Gastrocnemius medialis (tissue), 4 donors: ENCODE data around the gene ZMAT3. TPM values are rescaled to one million over a fixed set of nuclear protein-coding genes. Genes with fewer than 3 reads are reported as not detected.

Source experiments
- ATAC-seq, 2 donors: fragments of 150-250 bp; one replicate each; pipeline ENCODE4 v1.9.1; 2016
- DNase-seq, 2 donors: peaks; one replicate each; pipeline ENCODE4 v3.0.0-alpha.2; 2019
- H3K27ac ChIP-seq, 4 donors: fragments of 200-600 bp; sonication (generic); 1 replicate in 1 of 4; 2 replicates in 3 of 4; pipeline ENCODE4 v1.5.1; 2016 to 2018; ENCODE audit warnings: mild to moderate bottlenecking in 2 of 4, moderate library complexity in 1 of 4
- H3K27me3 ChIP-seq, 3 donors: fragments of 200-600 bp; sonication (generic) in 2 of 3; 1 replicate in 1 of 3; 2 replicates in 2 of 3; pipeline versions ENCODE4 v1.5.1 to v1.6.0; 2016 to 2019; ENCODE audit warnings: mild to moderate bottlenecking in 1 of 3, moderate library complexity in 1 of 3
- H3K36me3 ChIP-seq, 2 donors: fragments of 200-600 bp; sonication (generic) in 1 of 2; one replicate each; pipeline ENCODE4 v1.5.1; 2017 to 2018
- H3K4me1 ChIP-seq, 2 donors: fragments of 200-600 bp; sonication (generic) in 1 of 2; one replicate each; pipeline ENCODE4 v1.5.1; 2016 to 2017; ENCODE audit warnings: mild to moderate bottlenecking in 2 of 2
- H3K4me3 ChIP-seq, 4 donors: fragments of 200-600 bp; sonication (generic) in 3 of 4; 1 replicate in 1 of 4; 2 replicates in 3 of 4; pipeline ENCODE4 v1.5.1; 2016 to 2019; ENCODE audit warnings: mild to moderate bottlenecking in 2 of 4
- H3K9me3 ChIP-seq, 3 donors: fragments of 200-600 bp; sonication (generic) in 2 of 3; 1 replicate in 1 of 3; 2 replicates in 2 of 3; pipeline ENCODE4 v1.5.1; 2016 to 2019
- CTCF ChIP-seq, 5 experiments: fragments of 450-650 bp in 3 of 5; fragments of 200-600 bp in 2 of 5; sonication (generic) in 2 of 5; IDR thresholded peaks in 4 of 5; conservative IDR thresholded peaks in 1 of 5; 1 replicate in 4 of 5; 2 replicates in 1 of 5; pipeline ENCODE4 v1.5.1; 2016 to 2019; ENCODE audit warnings: antibody characterized with exemption in 5 of 5, mild to moderate bottlenecking in 3 of 5, moderate library complexity in 3 of 5
- POLR2A ChIP-seq, 2 donors: fragments of 450-650 bp; IDR thresholded peaks; one replicate each; pipeline ENCODE4 v1.6.1; 2017; ENCODE audit warnings: antibody characterized with exemption in 2 of 2, mild to moderate bottlenecking in 2 of 2, moderate library complexity in 2 of 2
- in situ Hi-C, 4 donors: fragments of 200-750 bp; cut with MboI; loops; one replicate each; pipeline versions ENCODE4 v1.15.0 to v1.8.0; 2017; ENCODE audit warnings: low sequenced_read_pairs in 4 of 4
- intact Hi-C: fragments of 100-400 bp; cut with DNase I; formaldehyde crosslinking; loops from one replicate; pipeline ENCODE4 v1.15.1; 2023; ENCODE audit warnings: low total_unique reads
- total RNA-seq, 4 donors: library from RNA; depleted of rRNA; stranded (reverse); fragments of >200 nt; gene quantifications; one replicate each; pipeline versions ENCODE4 v1.1.0 to v1.2.3, GENCODE V29; 2016

ZMAT3 gene
- total RNA-seq, 4 donors from 2014 or later, result 3.8 to 9.7 (median 7.3) TPM

- no peak for ATAC-seq
- in situ Hi-C loops (loop anchor here in 3 of 4 donors (25.0 kb wide), 1 partner anchor 532 kb away; no protein-coding TSS in a partner anchor), intact Hi-C loops (no loop called here)
- Histone ChIP-seq H3K4me3 (no peak overlapping the region), H3K27ac (no peak overlapping the region), H3K27me3 (no peaks in the 10 kb centered on the region), H3K9me3 (no peaks in the 10 kb centered on the region), H3K4me1 (peaks cover 9 to 13% of the 10 kb centered on the region in 2 donors), H3K36me3 (no peaks in the 10 kb centered on the region)
- no peak for TF ChIP-seq POLR2A (IDR thresholded peaks at IDR 0.05)
- no peak for TF ChIP-seq CTCF (IDR thresholded peaks at IDR 0.05 in 4 of 5, conservative IDR thresholded peaks at IDR 0.05 in 1 of 5)
- no peak for DNase-seq
Observed at GRCh38 chr3:178969004-178969700, 102.5 kb downstream of the ZMAT3 start.

Other genes with a start within 250 kb of the ZMAT3 start
- gene PIK3CA, start 76.5 kb upstream of the ZMAT3 start, total RNA-seq, result 10 to 100 TPM; 16.0 to 29.4 (median 23.1) TPM
- gene KCNMB3, start 179.3 kb upstream of the ZMAT3 start, total RNA-seq, result 1 to 10 TPM in 1 of 4 donors, under 1 TPM in 3; 0.24 to 2.1 (median 0.44) TPM